ENCODE results near the gene GAGE13. TPM values are rescaled to one million over a fixed set of nuclear protein-coding genes. Genes with fewer than 3 reads are reported as not detected.
A peak's percentile ranks its signal among the peaks of the same experiment; 100 is the strongest.
"Not testable (repeated sequence)": the region's sequence is repeated elsewhere in the genome, so short reads cannot be mapped to it uniquely, and the experiment has no call there.

Gene GAGE13, protein sequence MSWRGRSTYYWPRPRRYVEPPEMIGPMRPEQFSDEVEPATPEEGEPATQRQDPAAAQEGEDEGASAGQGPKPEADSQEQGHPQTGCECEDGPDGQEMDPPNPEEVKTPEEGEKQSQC
- total RNA-seq (2011; cell fraction: chromatin; rRNA removed; ENCODE audit: low replicate concordance) = 3.8 and 6.8 TPM in 2 replicates
- total RNA-seq (2011; cell fraction: nucleolus; rRNA removed) = 8.2 and 13.0 TPM in 2 replicates
- total RNA-seq (2011; cell fraction: nucleoplasm; rRNA removed) = 10.2 and 13.9 TPM in 2 replicates
- total RNA-seq (2014; rRNA removed) (300 and 506 TPM in 2 replicates), total RNA-seq (2014; rRNA removed; fragmentation: Illumina TruSeq; extraction: Trizol) (88.3 and 128 TPM in 2 replicates), total RNA-seq (2015; rRNA removed; fragmentation: Illumina TruSeq; extraction: Trizol) (98.4 and 105 TPM in 2 replicates), total RNA-seq (2021) (77.6 and 79.1 TPM in 2 replicates), polyA plus RNA-seq (2011; rRNA removed) (63.6 and 154 TPM in 2 replicates), polyA plus RNA-seq (2014; fragmentation: Illumina TruSeq; extraction: Trizol) (31.6 and 41.1 TPM in 2 replicates), polyA plus RNA-seq (2014; fragmentation: Nextera tagmentation; extraction: Ambion mirVana) (100 to 1,000 TPM; 460 to 493 TPM), polyA plus RNA-seq (2014; rRNA removed) (224 and 284 TPM in 2 replicates), polyA minus RNA-seq (2011; rRNA and poly(A)+ RNA removed) (57.5 and 90.8 TPM in 2 replicates), Bru-seq, nascent RNA (percentile 33 among the genes with signal in this experiment), BruChase-seq, experiment 1, labeled RNA remaining after a 2-hour chase (percentile 36 among the genes with signal in this experiment), BruChase-seq, experiment 2, labeled RNA remaining after a 6-hour chase (percentile 27 among the genes with signal in this experiment)
- 21.4 and 37.2 TPM in 2 replicates for polyA plus RNA-seq (2011; cell fraction: cytosol; rRNA removed)
- polyA plus RNA-seq (2011; cell fraction: nucleus; rRNA removed) = 16.2 and 16.4 TPM in 2 replicates
- polyA plus RNA-seq (2012) = 157 and 267 TPM in 2 replicates
- polyA minus RNA-seq (2011; cell fraction: cytosol; rRNA and poly(A)+ RNA removed) = 13.7 and 14.9 TPM in 2 replicates
- 3.0 and 3.4 TPM in 2 replicates for polyA minus RNA-seq (2011; cell fraction: nucleus; rRNA and poly(A)+ RNA removed)
- long read RNA-seq, experiment 1, transcript GAGE13-201 (5 exons, 530 nt) = major isoform, 28 of 150 reads
- long read RNA-seq, experiment 1, partial matches to known transcripts = 117 of 150 reads
- long read RNA-seq, experiment 1, other reads (novel, unspliced or antisense) = 5 of 150 reads
- long read RNA-seq, experiment 2, transcript GAGE13-201 (5 exons, 530 nt) = major isoform, 138 of 164 reads
- long read RNA-seq, experiment 2, partial matches to known transcripts = 16 of 164 reads
- long read RNA-seq, experiment 2, other reads (novel, unspliced or antisense) = 10 of 164 reads
- long read RNA-seq, experiment 3, transcript GAGE13-201 (5 exons, 530 nt) = major isoform, 295 of 303 reads
- long read RNA-seq, experiment 3, partial matches to known transcripts = 3 of 303 reads
- long read RNA-seq, experiment 3, other reads (novel, unspliced or antisense) = 5 of 303 reads

GRCh38 chrX:49331282-49331681 is at the start of gene GAGE13:
TSS of gene GAGE13 (plus strand) at chrX:49331582. CDS start at chrX:49332738, 1,156 bp downstream.
- H3K9me1 ChIP-seq (ENCODE audit: control insufficient read depth, insufficient read depth, low read length); CTCF ChIA-PET (ENCODE audit: low intra/inter-chr PET ratio); ATAC-seq; H3K27ac ChIP-seq (ENCODE audit: extremely low read depth, low read depth, low read length); DNase-seq (ENCODE audit: extremely low read depth in 1 of 4, low spot score in 3 of 4); H3K4me1 ChIP-seq (replicated peaks in 1 of 2; ENCODE audit: control insufficient read depth in 2 of 2, insufficient read depth in 2 of 2, low read length in 2 of 2); H3K27me3 ChIP-seq (ENCODE audit: control insufficient read depth in 2 of 2, insufficient read depth in 2 of 2, low read length in 2 of 2); H3K9me3 ChIP-seq (replicated peaks; ENCODE audit: control insufficient read depth, insufficient read depth, low read depth, low read length); H3K79me2 ChIP-seq (ENCODE audit: control insufficient read depth, insufficient read depth, low read length); H2AFZ ChIP-seq (ENCODE audit: low read depth, low read length); H3K4me2 ChIP-seq (ENCODE audit: insufficient read depth, low read length); H3K9ac ChIP-seq (ENCODE audit: insufficient read depth in 1 of 2, low read depth in 2 of 2, low read length in 2 of 2); POLR2A ChIA-PET; H3K4me3 ChIP-seq; H4K20me1 ChIP-seq (replicated peaks; ENCODE audit: control insufficient read depth, insufficient read depth, low read length); FAIRE-seq; H3K36me3 ChIP-seq (ENCODE audit: control insufficient read depth, insufficient read depth, low read length); BruUV-seq (replicated peaks); intact Hi-C loops (cut with micrococcal nuclease): not testable (repeated sequence)
- WGBS (ENCODE audit: insufficient coverage, low coverage, missing lambda C conversion rate) = no CpG with 5 or more reads among the region's 16 CpGs
- in situ Hi-C loops (cut with MboI) = loop anchor here (25.0 kb wide), 1 partner anchor 406 kb away; no protein-coding TSS in a partner anchor

All from K562 (cell line).